Measurements from ENCODE around the gene VARS2. TPM values are rescaled to one million over a fixed set of nuclear protein-coding genes. Genes with fewer than 3 reads are reported as not detected.
"Not testable (repeated sequence)": the region's sequence is repeated elsewhere in the genome, so short reads cannot be mapped to it uniquely, and the experiment has no call there.

VARS2 gene
- total RNA-seq, 1 donor from 2014 or later, result 61.4 TPM

- no peak for DNase-seq (ENCODE audit: low spot score)
Measured at GRCh38 chr6:30898750-30899360, 15.2 kb upstream of the VARS2 start.

- DNase-seq (ENCODE audit: low spot score), result no peak
Measured at GRCh38 chr6:30900863-30901417, 13.1 kb upstream of the VARS2 start.

DNA sequence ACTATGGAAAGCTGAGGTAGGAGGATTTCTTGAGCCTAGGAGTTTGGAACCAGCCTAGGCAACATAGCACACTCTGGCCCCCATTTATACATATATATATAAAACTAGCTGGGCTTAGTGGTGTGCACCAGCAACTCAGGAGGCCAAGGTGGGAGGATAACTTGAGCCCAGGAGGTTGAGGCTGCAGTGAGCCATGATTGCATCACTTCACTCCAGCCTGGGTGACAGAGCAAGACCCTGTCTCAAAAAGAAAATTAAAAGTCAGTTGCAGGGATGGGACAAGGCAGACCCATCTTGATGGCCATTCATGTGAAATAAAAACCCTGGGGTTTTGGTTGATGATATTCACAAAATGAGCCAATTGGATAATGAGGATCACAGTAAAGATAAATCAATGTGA lies 12.6 kb upstream of the VARS2 start:
- no peak for DNase-seq (ENCODE audit: low spot score)

DNA sequence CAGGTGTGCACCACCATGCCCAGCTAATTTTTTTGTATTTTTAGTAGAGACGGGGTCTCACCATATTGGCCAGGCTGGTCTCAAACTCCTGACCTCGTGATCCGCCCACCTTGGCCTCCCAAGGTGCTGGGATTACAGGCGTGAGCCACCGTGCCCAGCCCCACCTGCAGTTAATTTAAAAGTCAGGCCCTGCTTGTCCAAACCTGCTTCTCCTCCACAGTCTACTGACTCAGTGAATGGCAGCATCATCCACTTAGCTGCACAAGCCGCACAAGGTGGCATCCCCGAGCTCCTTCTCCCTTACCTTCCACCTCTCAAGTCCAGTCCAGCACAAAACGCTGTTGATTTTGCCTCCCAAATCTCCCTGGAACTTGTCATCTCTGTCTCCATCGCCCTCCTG lies 11.8 kb upstream of the VARS2 start:
- DNase-seq (ENCODE audit: low spot score), result not testable (repeated sequence)

- DNase-seq (ENCODE audit: low spot score), result no peak
Measured at GRCh38 chr6:30902709-30903108, 11.3 kb upstream of the VARS2 start.

DNA sequence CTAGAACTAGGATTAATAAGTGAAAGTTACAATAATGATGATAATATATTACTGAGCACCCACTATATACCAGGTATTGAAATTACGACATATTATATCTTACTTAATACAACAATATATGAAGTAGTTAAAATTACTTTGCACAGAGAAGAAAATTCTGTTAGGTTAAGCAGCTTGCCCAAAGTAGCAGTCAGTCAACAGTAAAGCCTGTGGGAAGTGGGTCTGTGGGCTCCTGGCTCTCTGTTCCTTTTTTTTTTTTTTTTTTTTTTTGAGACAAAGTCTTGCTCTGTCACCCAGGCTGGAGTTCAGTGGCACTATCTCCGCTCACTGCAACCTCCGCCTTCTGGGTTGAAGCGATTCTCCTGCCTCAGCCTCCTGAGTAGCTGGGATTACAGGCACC lies 10.8 kb upstream of the VARS2 start:
- no peak for DNase-seq (ENCODE audit: low spot score)

GRCh38 chr6:30907290-30907757 lies 6.7 kb upstream of the VARS2 start:
- peak; percentile 53 for DNase-seq (ENCODE audit: low spot score)

- DNase-seq (ENCODE audit: low spot score), result peak; percentile 98
Measured at GRCh38 chr6:30907758-30908591, 6.1 kb upstream of the VARS2 start, which contains the start of gene GTF2H4. Gene GTF2H4, plus strand, starts transcription at chr6:30908207.

DNA sequence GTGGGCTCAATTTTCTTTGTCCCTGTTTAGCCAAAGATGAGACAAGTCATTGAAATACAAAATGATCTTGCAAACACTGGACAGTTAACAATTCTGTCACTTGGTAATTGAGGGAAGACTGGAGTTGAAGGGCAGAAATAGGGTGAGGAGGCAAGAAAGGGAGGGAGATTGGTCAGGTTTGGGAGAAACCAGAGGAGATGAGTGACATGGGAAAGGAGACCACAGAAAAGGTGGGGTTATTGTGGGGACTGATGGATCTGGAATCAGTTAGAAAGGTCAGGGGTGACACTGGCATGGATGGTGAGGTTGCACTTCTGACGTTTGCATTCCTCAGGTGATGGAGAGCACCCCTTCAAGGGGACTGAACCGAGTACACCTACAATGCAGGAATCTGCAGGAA lies 5.3 kb upstream of the VARS2 start:
- no peak for DNase-seq (ENCODE audit: low spot score)

- DNase-seq (ENCODE audit: low spot score), result not testable (repeated sequence)
Measured at GRCh38 chr6:30910473-30910872, 3.6 kb upstream of the VARS2 start.

DNA sequence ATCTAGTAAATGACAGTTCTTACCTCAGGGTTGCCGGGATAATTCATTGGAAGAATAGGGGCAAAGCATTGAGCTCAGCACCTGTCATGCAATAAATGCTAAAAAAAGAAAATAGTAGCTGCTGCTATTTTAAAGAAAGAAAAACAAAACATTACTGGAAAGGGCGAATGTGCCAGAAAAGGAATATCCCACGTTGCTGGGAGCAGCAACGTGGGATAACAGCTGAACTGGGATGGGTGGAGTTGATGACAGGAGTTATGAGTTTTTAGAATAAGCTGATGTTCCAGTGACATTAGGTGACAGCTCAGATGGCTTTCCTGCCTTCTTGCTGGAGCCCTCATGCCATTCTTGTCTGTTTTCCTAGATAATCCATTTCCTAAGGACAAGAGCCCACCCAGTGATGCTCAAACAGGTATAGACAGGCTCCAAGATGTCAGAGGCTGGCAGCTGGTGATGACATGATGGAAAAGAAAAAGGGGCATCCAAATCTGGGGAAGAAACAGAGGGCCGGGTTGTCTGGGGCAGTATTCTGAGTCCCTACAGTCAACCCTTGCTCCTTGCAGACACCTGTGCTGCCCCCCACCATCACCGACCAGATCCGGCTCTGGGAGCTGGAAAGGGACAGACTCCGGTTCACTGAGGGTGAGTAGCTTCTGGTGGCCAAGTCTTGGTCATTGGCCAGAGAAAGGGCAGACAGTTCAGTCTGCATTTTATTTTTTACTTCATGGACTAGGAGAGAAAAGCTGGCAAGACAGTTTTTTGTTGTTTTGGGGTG lies 1.1 kb upstream of the VARS2 start:
- DNase-seq (ENCODE audit: low spot score), result no peak

DNA sequence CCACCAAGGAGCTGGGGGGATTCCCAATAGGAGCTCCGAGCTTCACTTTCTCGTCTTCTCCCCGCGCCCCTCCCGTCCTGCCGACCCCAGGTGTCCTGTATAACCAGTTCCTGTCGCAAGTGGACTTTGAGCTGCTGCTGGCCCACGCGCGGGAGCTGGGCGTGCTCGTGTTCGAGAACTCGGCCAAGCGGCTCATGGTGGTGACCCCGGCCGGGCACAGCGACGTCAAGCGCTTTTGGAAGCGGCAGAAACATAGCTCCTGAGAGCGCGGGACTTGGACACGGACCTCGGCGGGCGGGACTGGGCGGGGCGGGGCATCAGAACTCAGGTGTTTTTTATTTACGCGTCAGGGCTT lies 340 bp upstream of the VARS2 start:
- DNase-seq (ENCODE audit: low spot score), result no peak

DNA sequence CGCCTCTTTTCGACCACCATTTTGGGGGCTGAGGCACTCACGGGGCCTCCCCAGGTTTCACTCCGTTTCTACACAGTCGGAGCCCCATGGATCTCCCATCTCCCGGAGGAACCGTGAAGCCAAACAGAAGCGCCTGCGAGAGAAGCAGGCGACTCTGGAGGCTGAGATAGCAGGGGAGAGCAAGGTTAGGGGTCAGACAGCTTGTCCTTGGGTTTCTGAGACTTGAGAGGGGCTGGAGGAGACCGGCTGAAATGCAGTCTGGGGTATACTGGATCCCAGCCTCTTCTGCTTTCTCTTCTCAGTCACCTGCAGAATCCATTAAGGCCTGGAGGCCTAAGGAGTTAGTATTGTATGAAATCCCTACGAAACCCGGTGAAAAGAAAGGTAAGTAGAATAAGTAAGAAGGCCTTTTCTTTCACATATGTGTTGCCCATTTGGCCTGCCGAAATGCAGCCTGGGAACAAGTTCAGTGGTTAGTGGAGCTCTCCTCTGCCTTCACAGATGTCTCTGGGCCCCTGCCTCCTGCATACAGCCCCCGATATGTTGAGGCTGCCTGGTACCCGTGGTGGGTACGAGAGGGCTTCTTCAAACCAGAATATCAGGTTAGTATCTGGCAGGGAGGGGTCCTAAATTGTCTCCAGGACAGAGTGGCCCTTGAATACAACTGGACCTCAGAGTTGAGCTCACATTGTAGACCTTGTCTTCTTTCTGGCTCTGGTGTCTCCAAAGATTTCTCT lies 984 bp downstream of the VARS2 start:
- DNase-seq (ENCODE audit: low spot score), result no peak

DNA sequence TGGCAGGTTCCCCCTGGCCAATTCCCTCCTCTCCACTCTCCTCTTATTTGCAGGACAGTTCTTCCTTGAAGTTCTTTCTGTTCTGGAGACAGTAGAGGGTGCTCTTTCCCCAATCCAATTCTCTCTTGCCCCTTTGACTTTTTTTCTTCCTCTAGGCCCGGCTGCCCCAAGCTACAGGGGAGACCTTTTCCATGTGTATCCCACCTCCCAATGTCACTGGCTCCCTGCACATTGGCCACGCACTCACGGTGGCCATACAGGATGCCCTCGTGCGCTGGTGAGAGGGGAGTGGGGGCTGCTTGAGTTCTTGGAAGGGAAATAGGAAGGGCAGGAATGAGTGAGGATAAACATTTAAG lies 1.5 kb downstream of the VARS2 start:
- DNase-seq (ENCODE audit: low spot score), result peak; percentile 53

GRCh38 chr6:30917041-30917440 lies 3.0 kb downstream of the VARS2 start:
- DNase-seq (ENCODE audit: low spot score), result no peak

GRCh38 chr6:30917487-30917886 lies 3.4 kb downstream of the VARS2 start:
- no peak for DNase-seq (ENCODE audit: low spot score)

DNA sequence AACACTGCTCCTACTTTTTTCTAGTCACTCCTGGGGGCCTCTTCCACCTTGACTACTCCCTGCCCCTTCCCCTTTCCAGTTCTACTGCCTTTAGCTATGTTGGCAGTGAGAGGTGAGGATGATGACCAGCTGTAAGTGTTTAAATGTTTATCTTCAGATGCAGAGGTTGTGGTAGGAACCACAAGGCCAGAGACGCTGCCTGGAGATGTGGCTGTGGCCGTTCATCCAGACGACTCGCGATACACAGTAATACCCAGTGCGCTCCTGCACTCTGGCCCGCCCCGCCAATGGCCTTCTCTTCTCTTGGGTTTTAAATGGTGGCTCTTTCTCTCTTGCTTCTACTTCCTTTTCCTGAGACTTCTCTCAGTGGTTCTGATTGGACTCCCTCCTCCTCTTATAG lies 4.6 kb downstream of the VARS2 start:
- no peak for DNase-seq (ENCODE audit: low spot score)

DNA sequence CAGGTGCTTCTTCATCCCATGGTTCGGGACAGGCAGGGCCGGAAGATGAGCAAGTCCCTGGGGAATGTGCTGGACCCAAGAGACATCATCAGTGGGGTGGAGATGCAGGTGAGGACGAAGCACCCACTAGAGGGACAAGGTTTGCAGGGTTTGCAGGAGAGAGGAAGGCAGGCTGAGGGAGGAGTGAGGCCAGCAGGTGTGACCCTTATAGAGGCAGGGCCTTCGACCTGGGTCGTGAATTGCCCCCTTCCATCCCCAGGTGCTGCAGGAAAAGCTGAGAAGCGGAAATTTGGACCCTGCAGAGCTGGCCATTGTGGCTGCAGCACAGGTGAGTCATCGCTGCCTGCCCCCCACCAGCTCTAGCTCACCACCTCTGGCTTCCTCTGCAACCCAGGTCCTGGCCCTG lies 8.4 kb downstream of the VARS2 start:
- no peak for DNase-seq (ENCODE audit: low spot score)

GRCh38 chr6:30924040-30924627 lies 10.1 kb downstream of the VARS2 start:
- not testable (repeated sequence) for DNase-seq (ENCODE audit: low spot score)

DNA sequence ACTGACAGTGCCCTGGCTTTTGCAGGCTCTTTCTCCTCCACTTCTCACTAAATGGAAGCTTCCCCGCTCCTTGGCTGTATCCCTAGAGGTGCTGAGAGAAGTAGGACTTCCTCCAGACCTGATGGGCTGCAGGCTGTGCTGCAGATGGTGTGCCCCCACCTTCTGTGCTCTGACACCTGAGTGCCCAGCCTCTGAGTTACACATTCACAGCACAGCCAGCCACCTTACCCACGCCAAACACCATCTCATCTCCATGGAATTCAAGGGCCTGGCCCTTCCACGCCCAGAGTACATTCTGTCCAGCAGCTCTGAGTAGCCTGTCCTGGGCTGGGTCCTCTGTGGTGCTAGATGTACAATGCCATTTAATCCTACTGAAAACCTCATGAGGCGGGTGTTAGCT lies 12.6 kb downstream of the VARS2 start:
- peak; percentile 89 for DNase-seq (ENCODE audit: low spot score)

DNA sequence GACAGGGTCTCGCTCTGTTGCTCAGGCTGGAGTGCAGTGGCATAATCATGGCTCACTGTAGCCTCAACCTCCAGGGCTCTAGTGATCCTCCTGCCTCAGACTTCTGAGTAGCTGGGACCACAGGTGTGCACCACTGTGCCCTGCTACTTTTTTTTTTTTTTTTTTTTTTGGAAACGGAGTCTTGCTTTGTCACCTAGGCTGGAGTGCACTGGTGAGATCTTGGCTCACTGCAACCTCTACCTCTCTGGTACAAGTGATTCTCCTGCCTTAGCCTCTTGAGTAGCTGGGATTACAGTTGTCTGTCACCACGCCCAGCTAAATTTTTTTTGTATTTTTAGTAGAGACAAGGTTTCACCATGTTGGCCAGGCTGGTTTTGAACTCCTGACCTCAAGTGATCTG lies 13.0 kb downstream of the VARS2 start:
- not testable (repeated sequence) for DNase-seq (ENCODE audit: low spot score)

Measured in mucosa of gallbladder (tissue), 1 donor.